Gastrocnemius medialis (tissue), 4 donors: ENCODE data around the gene EXOG.

Experiments used
- POLR2A ChIP-seq, 2 donors: fragments of 450-650 bp; IDR thresholded peaks; one replicate each; pipeline ENCODE4 v1.6.1; 2017; ENCODE audit warnings: antibody characterized with exemption in 2 of 2, mild to moderate bottlenecking in 2 of 2, moderate library complexity in 2 of 2
- TF ChIP-seq, protein P1 (sequence below), 5 experiments: fragments of 450-650 bp in 3 of 5; fragments of 200-600 bp in 2 of 5; sonication (generic) in 2 of 5; IDR thresholded peaks in 4 of 5; conservative IDR thresholded peaks in 1 of 5; 1 replicate in 4 of 5; 2 replicates in 1 of 5; pipeline ENCODE4 v1.5.1; 2016 to 2019; ENCODE audit warnings: antibody characterized with exemption in 5 of 5, mild to moderate bottlenecking in 3 of 5, moderate library complexity in 3 of 5

DNA sequence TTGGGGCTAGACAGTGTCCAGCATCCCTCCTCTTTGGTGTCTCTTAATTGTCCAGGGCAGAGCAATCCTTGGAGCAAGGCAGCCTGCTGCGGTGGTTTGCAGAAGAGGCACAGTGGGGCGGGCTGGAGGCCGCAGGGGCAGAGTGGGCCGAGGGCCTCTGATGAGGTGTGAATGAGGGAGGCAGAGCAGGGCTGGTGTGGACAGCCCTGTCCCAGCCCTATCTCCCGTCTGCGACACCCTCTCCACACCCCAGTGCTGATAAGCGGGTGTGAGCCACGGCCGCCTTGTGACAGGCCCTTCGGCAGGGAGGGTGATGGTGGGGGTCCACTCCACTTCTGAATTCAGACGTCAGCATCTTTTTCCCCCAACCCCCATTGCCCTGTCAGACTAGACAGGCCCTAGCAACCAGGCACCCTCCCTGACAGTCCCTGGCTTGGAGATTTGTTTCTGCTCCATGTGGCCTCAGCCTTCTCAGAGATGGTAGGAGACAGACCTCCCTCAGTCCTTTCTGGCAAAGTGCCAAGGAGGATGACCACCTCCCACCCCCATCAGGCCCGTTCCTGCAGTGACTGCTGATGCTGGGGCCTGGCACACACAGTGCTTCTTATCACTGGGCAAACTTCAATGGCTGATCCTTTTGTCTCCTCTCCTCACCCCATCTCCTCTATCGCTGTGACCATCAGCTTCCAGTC is 37.3 kb downstream of the EXOG start:
- no peak for TF ChIP-seq POLR2A (IDR thresholded peaks at IDR 0.05)
- TF ChIP-seq, protein P1, sequence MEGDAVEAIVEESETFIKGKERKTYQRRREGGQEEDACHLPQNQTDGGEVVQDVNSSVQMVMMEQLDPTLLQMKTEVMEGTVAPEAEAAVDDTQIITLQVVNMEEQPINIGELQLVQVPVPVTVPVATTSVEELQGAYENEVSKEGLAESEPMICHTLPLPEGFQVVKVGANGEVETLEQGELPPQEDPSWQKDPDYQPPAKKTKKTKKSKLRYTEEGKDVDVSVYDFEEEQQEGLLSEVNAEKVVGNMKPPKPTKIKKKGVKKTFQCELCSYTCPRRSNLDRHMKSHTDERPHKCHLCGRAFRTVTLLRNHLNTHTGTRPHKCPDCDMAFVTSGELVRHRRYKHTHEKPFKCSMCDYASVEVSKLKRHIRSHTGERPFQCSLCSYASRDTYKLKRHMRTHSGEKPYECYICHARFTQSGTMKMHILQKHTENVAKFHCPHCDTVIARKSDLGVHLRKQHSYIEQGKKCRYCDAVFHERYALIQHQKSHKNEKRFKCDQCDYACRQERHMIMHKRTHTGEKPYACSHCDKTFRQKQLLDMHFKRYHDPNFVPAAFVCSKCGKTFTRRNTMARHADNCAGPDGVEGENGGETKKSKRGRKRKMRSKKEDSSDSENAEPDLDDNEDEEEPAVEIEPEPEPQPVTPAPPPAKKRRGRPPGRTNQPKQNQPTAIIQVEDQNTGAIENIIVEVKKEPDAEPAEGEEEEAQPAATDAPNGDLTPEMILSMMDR (IDR thresholded peaks at IDR 0.05 in 4 of 5, conservative IDR thresholded peaks at IDR 0.05 in 1 of 5): no peak
